GM21576 (cell line): ENCODE results near the gene RFX5.
"Not testable (repeated sequence)": the region's sequence is repeated elsewhere in the genome, so short reads cannot be mapped to it uniquely, and the experiment has no call there.

ENCODE experiments used
- ATAC-seq: cut with Tn5 transposase; IDR thresholded peaks from one replicate; pipeline ENCODE4 v1.9.1; 2021; ENCODE audit warnings: mild to moderate bottlenecking, moderate library complexity; ENCODE audit not compliant: unreplicated experiment

The RFX5 gene

DNA sequence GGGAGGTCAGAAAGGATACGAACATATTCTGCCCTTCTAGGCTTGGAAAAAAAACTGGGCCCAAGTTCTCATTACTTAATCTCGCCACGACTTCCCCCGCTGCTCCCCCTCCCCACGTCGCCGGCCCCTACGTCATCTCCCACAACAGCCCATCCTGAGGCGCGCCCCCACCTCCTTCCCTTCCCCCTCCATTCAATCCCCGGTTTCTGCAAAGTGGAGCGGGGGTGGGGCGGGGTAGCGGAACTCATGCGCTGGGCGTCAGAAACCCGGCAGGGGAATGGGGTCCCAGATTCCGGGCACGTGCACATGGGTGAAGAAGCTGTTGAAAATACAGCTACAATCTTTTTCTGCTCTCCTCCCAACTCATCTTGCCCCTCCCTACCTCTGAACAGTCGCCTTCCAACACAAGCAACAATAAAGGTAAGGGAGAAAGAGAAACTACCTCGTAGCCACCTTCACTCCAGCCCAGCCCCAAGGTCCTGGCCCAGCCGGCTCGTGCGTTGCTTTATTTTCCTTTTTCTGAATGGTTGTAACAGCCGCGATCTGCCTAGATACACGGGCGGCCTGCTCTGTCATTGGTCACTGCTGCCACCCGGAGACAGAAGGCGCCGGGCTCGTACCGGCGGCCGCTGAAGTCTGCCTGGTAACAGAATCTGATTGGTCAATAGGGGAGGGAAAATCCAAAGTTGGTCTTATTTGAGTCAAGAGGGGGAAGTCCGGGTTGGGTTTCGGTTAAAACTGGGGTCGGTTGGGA is at the start of gene RFX5:
TSS of gene RFX5 (minus strand) at position 484 of the 754 bp plus-strand sequence. CDS start 932 bp downstream, outside the sequence.
- ATAC-seq = peak; percentile 87

DNA sequence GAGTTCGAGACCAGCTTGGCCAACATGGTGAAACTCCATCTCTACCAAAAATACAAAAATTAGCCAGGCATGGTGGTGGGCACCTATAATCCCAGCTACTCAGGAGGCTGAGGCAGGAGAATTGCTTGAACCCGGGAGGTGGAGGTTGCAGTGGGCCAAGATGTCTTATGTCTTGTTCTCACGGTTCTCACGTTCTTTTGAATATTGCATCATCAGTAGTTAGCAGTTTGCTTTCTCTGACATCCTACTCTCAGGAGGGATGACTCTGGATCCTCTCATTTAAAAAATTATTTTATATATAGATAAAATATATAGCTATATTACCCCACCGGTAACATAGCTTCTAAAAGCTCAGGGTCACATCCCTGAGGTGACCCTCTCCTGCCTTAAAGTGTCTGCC is 49.2 kb upstream of the RFX5 start:
- ATAC-seq = not testable (repeated sequence)

DNA sequence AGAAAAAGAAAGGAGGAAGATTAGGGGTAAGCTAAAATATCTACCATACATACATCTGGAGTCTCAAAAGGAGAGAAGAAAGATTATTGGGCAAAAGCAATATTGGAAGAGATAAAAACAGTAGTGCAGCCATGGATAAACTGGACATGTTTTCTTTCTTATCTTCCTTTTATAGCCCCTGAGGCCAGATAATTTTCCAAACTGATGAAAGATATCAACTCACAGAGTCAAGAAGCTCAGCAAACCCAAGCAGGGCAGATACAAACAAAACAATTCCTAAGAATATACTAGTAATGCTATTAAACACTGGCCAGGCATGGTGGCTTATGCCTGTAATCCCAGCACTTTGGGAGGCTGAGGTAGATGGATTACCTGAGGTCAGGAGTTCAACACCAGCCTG is 46.5 kb upstream of the RFX5 start:
- no peak for ATAC-seq

DNA sequence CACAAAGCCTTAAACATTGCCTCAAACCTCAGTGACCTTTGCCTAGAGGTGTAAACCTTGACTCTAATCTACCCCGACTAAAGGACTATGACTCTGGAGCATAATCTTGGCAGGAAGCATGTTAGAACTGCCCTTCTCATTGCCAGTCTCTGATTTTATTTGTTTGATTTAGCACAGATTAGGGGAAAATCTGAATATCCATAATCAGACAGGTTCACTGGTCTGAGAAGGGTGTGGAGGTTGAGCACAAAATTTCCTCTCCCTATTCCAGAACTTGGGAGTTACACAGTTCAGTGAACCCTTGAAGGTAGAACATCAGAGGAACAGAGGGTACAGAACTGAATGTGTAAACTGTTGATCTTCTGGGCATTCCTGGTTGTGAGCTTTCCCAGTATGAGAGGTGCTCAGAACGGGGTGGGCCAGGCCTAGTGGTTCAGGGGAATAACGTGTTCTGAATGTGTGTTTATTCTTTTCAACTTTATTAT is 44.1 kb upstream of the RFX5 start:
- no peak for ATAC-seq

DNA sequence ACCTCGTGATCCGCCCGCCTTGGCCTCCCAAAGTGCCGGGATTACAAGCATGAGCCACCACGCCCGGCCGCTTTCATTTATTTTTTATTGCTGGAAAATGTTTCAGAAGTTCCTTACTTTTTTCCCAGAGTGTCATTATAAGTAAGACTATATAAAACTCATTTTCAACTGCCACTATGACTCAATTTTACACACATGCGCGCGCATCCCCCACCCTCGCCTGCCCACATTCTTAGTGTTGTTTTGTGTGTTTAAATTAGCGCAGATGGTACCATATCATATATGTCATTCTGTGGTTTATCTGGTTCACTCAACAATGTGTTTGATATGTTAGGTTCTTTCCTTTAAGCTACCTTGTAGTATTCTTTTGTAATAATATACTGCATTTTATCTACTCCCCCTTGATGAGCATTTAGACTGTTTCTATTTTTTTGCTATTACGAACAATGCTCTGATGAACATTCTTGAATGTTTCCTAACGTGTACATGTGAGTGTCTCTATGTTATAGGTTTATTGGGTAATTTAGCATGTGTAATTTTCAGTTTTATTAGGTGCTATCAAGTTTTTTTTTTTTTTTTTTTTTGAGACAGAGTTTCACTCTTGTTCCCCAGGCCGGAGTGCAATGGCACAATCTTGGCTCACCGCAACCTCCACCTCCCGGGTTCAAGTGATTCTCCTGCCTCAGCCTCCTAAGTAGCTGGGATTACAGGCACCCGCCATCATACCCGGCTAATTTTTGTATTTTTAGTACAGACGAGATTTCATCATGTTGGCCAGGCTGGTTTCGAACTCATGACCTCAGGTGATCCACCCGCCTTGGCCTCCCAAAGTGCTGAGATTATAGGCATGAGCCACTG is 43.4 kb upstream of the RFX5 start:
- not testable (repeated sequence) for ATAC-seq

DNA sequence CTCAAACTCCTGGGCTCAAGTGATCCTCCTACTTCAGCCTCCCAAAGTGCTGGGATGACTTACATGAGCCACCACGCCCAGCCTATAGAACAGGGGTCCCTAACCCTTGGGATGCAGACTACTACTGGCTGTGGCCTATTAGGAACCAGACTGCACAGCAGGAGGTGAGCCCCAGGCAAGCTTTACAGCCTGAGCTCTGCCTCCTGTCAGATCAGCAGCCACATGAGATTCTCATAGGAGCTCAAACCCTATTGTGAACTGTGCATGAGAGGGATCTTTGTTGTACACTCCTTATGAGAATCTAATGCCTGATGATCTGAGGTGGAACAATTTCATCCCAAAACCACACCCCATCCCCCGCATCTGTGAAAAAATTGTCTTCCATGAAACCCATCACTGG is 39.0 kb upstream of the RFX5 start:
- no peak for ATAC-seq

DNA sequence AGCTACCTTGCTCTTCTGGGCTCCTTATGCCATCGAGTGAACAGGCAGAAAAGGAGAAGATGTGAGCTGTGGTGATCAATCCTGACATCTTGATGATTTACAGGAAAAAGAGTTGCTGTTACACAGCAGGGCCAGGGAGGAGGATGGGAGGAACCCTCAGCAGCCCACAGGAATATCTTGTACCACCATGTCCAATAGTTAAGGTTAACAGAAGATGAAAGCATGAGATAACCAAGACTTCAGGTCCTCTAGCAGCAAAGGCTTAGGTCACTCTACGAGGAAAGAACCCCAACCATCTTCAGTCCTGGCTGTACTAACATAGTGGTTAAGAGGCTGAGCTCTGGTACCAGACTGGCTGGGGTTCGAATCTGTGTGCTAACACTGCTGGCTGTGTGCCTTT is 37.5 kb upstream of the RFX5 start:
- ATAC-seq = no peak

DNA sequence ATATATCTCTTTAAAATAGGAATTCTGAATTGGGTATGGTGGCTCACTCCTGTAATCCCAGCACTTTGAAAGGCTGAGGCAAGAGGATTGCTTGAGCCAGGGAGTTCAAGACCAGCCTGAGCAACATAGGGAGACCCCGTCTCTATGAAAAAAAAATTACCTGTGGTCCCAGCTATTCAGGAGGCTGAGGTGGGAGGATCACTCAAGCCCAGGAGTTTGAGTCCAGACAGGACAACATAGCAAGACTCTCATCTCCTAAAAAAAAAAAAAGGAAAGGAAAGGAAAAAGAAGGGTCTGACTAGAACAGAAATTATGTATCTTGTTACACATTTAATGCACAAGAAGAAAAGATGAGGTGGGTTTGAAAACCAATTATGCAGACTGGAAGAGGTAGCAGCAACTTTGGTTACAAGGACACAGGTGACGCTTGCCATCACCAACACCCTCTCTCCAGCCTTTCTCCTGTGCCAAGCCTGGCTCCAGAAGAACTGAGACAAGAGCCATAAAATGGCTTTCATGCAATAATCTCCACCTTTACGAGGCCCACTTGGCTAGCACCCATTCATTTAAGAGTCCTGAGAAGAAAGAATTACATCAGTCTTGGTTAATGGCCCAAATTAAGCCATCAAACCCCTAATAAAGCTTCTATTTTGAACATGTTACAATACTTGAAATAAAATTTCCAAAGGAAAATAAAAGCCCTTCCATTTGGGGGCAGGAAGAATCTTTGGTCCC is 30.3 kb upstream of the RFX5 start:
- ATAC-seq = no peak

DNA sequence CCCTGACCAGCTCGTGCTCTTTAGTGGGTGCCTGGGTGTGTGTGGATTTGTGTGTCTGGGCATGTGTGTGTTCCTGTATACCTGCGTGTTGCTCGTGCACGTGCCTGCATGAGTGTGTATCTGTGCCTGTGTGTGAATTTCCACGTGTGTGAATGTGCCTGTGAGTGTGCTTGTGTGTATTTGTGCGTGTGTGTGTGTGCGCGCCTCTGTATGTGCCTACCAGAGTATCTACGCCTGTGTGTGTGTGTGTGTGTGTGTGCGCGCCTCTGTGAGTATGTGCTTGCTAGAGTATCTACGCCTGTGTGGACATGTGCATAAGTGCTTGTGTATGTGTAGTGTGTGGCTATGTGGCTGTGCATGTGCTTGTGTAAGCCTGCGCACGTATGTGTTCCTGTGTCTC is 26.1 kb upstream of the RFX5 start:
- no peak for ATAC-seq

DNA sequence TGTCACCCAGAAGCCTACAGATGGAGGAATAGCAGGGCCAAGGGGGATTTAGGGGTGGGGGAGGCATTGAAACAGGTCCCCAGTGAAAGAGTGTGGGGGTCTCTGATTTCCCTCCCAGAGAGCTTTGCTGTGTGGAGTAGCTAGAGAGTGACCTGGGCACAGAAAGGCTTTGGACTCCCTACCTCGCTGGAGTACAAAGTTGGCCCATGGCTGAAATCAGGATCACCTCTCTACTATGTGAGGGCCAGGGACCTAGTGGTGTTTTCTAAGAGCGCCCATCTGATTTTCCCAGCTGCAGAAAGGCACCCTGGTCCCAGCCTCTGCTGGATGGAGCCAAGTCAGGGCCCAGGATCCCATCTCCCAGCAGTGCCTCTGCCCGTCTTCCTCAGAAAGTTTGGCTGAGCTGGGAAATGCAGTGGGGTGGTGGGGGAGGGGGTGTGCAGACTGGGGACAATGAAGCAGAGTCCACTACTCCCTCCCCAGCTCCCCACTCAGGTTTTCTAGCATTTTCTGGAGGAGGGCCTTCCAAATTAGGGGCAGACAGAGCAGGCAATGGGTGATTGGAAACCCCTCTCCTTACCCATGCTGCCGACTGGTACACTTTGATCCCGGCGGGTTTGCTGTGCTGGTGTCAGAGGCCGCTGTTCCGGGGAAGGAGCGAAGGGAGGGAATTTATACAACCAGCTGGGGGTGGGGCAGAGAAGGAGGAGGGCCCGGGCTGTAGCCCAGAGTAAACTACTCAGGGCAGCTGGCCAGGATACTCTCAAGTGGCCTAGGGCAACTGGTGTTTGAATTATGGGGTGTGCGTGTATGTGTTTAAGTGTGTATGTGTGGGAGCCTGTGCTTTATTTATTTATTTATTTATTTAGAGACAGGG is 25.2 kb upstream of the RFX5 start, which contains the start of gene SELENBP1:
TSS of gene SELENBP1 (minus strand) at position 648 of the 877 bp plus-strand sequence. CDS start at position 584, 64 bp downstream.
- no peak for ATAC-seq

DNA sequence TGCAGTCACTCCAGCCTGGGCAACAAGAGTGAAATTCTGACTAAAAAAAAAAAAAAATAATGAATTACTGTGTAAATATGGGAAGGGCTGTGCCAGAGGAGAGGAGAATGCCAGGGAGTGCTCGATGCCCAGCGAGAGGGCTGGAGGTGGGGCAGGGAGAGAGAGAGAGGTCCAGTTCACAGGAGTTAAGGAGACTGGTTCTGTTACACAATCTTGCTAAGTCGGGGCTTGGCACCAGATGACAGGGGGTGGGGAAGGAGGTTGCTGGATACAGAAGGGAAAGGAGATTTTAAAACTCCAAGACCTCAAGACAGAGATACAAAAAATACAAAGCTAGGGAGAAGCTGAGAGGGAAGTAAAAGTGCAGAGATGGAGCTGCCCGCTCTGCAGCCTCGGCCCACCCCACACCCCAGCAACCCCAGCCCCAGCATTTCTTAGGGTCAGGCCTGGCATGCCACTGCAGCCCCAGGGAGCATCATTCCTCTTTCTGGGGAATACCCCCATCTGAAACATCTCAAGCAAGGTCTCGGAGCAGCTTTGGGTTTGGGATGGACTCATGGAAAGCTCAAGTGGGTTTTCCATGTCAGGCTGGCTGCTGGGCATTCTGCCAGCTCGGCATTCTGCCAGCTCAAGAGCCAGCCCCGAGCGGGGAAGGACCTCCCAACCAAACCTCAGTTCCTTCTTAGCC is 24.5 kb upstream of the RFX5 start:
- ATAC-seq = no peak

DNA sequence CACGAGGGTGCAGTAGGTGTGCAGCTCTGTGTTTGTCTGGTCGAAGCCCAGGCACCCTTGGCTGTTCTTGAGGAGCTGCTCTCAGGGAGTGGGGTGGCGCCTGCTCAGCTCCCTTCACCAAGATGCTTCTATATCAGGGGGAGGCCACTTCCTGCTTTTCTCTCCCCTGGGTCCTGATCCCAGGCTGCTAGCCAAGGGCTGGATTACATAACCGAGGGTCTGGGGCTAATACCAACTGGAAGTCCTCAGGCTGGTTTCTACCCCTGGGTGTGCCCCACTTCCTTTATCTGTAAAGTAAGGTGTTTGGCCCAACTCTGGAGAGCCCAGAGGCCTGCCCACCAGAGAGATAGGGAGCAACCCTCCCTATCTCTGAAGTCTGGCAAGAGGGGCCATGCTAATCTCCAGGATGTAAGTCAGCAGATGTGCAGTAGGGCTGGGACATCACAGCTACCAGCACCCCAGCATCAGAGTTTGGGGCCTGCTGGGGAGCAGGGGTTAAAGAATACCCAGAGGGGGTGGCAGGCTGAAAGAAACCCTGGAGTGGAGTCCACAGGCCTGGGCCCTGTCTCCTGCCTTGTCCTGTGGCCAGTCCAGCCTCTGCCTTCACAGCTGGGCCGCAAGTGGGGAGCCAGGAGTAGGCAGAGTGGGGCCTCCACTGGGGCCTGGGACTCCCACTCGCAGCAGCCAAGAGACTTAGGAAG is 23.3 kb upstream of the RFX5 start:
- no peak for ATAC-seq

DNA sequence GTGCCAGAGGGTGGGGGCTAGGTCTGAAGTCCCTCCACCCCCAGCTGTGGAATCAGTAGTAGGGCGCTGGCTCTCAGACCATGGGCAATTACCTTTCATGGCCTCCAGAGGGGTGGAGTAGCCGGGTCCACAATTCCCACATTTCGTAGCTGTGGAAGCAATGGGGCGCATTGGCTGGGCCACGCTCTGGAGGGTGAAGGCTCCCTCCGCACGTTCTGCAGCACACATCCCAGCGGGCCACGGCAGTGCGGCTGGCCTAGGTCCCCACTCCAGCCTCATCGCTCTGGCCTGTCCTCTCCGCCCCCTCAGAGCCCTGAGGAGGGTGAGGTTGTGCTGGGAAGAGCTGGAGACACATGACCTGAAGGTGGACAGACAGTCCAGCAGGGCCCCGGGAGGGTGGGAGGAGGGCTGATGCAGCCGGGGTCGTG is 22.6 kb upstream of the RFX5 start:
- ATAC-seq = no peak

DNA sequence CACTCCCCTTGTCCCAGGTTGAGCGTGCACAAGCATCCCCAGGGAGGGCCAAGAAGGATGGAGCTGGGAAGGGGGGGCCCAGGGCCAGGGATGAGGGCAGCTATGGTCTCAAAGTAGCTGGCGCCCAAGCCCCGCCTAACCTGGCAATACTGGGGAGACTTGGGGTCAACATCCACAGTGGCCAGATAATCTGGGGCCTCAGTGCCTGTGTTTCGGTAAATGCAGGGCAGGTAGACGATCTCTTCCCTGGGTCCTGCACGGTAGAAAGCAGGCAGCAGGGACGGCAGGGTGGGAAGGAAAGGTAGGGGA is 22.2 kb upstream of the RFX5 start:
- ATAC-seq = no peak

DNA sequence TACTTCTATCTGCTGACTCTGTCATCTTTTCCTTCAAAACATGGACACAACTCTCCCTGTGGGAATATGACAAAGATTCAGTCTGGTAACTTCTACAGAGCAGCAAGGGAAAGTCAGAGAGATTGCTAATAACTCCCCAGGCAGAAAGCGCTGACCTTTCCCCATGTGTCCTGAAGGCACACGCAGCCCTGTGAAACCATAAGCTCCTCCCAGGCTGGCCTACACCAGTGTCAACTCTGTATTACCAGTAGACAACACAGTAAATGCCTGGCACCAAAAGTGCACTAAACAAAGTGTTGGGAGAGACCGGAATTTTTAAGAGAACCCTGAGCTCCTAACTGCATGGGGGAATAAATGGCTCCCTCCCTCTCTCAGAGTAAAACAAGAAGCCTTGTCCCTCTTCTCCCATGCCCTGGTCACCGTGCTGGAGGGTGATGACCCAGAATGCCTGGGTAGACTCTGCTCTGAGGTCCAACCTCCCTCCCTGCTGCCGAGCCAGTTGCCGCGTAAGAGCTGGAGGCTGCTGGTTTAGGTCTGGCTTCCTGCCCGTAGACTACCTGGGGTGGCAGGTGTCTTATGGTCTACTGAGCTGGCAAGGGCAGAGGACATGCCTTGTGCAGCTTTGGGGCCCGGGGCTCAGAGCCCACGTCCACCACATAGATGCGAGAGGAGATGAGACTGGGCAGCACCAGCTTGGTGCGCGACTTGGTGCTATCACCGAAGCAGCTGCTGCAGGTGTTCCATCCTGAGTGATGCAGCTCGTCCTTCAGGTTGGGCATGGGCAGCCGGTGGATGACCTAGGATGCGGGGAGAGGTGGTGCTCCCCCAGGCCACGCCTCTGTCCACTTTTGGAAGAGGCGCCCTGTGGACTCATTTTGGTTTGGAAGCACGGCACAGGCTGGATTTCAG is 21.6 kb upstream of the RFX5 start:
- no peak for ATAC-seq

DNA sequence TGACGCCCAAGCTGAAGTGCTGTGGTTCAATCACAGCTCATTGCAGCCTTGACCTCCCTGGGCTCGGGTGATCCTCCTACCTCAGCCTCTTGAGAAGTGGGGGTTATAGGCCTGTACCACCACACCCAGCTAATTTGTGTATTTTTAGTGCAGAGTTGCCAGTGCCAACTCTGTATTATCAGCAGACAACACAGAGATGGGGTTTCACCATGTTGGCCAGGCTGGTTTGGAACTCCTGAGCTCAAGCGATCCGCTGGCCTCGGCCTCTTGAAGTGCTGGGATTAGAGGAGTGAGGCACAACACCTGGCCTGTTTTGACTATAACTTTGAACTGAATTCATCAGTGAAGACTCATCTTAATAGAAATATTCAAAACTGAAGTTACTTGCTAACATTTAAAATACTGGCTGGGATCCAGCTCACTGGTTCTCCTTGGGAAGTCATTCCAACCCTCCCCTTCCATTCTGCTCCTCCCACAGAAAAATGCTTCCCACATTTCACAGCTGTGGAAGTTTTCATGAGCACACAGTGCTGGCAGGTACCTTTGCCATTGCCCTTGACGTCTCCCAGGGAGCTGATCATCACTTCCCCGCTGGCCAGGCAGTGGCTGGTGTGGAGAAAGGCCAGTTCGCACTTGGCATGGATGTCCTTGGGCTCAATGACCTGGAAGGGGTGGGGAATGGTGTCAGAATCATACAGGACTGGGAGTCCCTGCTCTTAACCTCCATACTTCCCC is 20.8 kb upstream of the RFX5 start:
- no peak for ATAC-seq

DNA sequence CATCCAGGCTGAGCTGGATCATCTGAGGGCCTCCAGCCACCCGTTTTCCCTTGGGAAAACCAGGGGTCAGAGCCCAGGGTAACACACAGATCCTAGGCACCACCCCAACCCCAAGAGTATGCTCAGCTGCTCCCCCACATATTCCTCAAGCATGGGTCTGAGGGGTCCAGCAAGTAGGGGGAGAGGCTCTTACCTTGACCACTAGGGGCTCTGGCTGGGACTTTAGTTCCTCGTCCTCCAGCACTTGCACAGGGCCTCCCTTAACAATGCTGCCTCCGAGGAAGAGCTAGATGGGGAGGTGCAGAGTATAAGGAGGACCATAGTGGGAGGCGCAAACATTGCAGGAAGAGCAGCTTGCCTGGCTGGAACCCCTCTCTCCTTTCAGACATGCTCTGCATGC is 17.9 kb upstream of the RFX5 start:
- no peak for ATAC-seq
